Measurements from ENCODE around the gene RFC3. TPM values are rescaled to one million over a fixed set of nuclear protein-coding genes. Genes with fewer than 3 reads are reported as not detected.
"Not testable (repeated sequence)": the region's sequence is repeated elsewhere in the genome, so short reads cannot be mapped to it uniquely, and the experiment has no call there.

The RFC3 gene
- total RNA-seq: 23.9 TPM

- DNase-seq: peak; percentile 99
Observed at GRCh38 chr13:33817901-33818706, at the start of gene RFC3. RFC3 (plus strand) TSS chr13:33818149; CDS start chr13:33818179, 30 bp downstream.

GRCh38 chr13:33771296-33771695, 46.7 kb upstream of the RFC3 start:
- DNase-seq: no peak

GRCh38 chr13:33773790-33774462, 44.0 kb upstream of the RFC3 start:
- no peak for DNase-seq

GRCh38 chr13:33775339-33776108, 42.4 kb upstream of the RFC3 start:
- DNase-seq: no peak

GRCh38 chr13:33776239-33776881, 41.6 kb upstream of the RFC3 start:
- peak; percentile 6 for DNase-seq

GRCh38 chr13:33782631-33783030, 35.3 kb upstream of the RFC3 start:
- DNase-seq: no peak

- DNase-seq: not testable (repeated sequence)
Observed at GRCh38 chr13:33783212-33783611, 34.7 kb upstream of the RFC3 start.

- DNase-seq: no peak
Observed at GRCh38 chr13:33784738-33785137, 33.2 kb upstream of the RFC3 start.

- DNase-seq: no peak
Observed at GRCh38 chr13:33785384-33785783, 32.6 kb upstream of the RFC3 start.

GRCh38 chr13:33787051-33787591, 30.8 kb upstream of the RFC3 start:
- no peak for DNase-seq

GRCh38 chr13:33789066-33789606, 28.8 kb upstream of the RFC3 start:
- no peak for DNase-seq

- no peak for DNase-seq
Observed at GRCh38 chr13:33789739-33790138, 28.2 kb upstream of the RFC3 start.

- no peak for DNase-seq
Observed at GRCh38 chr13:33793726-33794125, 24.2 kb upstream of the RFC3 start.

GRCh38 chr13:33794576-33794975, 23.4 kb upstream of the RFC3 start:
- no peak for DNase-seq

GRCh38 chr13:33796095-33796494, 21.9 kb upstream of the RFC3 start:
- DNase-seq: no peak

- DNase-seq: no peak
Observed at GRCh38 chr13:33797622-33798021, 20.3 kb upstream of the RFC3 start.

GRCh38 chr13:33798023-33798422, 19.9 kb upstream of the RFC3 start:
- DNase-seq: no peak

GRCh38 chr13:33799950-33800592, 17.9 kb upstream of the RFC3 start:
- DNase-seq: peak; percentile 69

- no peak for DNase-seq
Observed at GRCh38 chr13:33800646-33801186, 17.2 kb upstream of the RFC3 start.

- DNase-seq: no peak
Observed at GRCh38 chr13:33806470-33807248, 11.3 kb upstream of the RFC3 start.
